ENCODE measurements around the gene ACSS2.
A peak's percentile ranks its signal among the peaks of the same experiment; 100 is the strongest.

ACSS2 gene

DNA sequence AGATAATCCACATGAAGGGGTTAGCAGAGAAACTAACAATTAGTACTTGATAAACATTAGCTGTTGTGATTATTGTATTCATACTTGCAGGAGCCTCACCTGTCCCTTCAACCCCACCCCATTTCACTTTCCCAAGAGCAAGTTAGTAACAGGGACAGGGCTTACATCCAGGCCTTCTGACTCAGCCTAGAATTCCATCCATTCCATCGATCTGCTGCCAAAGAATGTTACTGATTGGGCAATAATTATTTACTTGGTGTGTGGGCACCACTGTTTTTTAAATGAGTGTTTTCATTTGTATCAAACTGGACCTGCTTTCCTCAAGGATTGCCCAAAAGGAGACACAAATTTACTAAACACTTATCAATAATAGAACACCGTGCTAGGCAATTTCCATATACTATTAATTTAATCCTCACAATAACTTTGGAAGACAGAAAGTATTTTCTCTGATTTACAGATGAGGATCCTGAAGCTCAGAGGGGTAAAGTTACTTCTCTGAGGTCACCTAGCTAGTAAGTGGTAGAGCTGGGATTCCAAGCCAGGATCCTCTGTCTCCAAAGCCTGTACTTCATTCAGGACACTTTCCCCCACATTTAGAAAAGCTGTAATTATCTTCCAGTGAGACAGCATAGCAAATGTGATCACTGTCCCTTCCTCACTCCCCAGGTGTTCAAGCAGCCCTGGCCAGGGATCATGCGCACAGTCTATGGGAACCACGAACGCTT lies 46.4 kb downstream of the ACSS2 start:
- H3K4me3 ChIP-seq (ENCODE audit: low read depth, low read length) = no peak overlapping the region

GRCh38 chr20:34923414-34923813 lies 47.0 kb downstream of the ACSS2 start:
- TF ChIP-seq CTCF (IDR thresholded peaks at IDR 0.05; ENCODE audit: control insufficient read depth, extremely low read depth, insufficient read depth) = no peak
- no peak for DNase-seq (ENCODE audit: low read depth)
- no peak overlapping the region for H3K4me3 ChIP-seq (ENCODE audit: low read depth, low read length)

More for the DNA sequence above, 46.4 kb downstream of the ACSS2 start:
- TF ChIP-seq CTCF (IDR thresholded peaks at IDR 0.05; ENCODE audit: control insufficient read depth, extremely low read depth, insufficient read depth) = no peak
- peak; percentile 6 for DNase-seq (ENCODE audit: low read depth)

DNA sequence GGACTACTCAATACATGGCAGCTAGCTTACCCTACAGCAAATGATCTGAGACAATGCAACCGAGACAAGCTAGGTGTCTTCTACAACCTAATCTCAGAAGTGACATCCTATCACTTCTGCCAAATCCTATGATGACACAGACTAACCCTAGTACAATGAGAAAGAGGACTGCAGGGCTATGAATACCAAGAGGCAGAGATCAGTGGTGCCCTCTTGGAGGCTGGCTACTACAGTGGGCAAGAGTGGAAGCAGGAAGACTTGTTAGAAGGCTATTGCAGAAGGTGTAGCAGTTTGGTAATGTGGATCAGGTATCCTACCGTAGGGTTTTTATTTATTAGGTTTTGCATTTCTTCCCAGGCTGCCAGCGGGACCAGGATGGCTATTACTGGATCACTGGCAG lies 48.9 kb downstream of the ACSS2 start:
- TF ChIP-seq CTCF (IDR thresholded peaks at IDR 0.05; ENCODE audit: control insufficient read depth, extremely low read depth, insufficient read depth) = no peak
- DNase-seq (ENCODE audit: low read depth) = no peak

GRCh38 chr20:34925981-34926380 lies 49.6 kb downstream of the ACSS2 start:
- TF ChIP-seq CTCF (IDR thresholded peaks at IDR 0.05; ENCODE audit: control insufficient read depth, extremely low read depth, insufficient read depth) = no peak
- no peak for DNase-seq (ENCODE audit: low read depth)
- H3K4me3 ChIP-seq (ENCODE audit: low read depth, low read length) = no peak overlapping the region

More for the DNA sequence above, 48.9 kb downstream of the ACSS2 start:
- H3K4me3 ChIP-seq (ENCODE audit: low read depth, low read length) = no peak overlapping the region

DNA sequence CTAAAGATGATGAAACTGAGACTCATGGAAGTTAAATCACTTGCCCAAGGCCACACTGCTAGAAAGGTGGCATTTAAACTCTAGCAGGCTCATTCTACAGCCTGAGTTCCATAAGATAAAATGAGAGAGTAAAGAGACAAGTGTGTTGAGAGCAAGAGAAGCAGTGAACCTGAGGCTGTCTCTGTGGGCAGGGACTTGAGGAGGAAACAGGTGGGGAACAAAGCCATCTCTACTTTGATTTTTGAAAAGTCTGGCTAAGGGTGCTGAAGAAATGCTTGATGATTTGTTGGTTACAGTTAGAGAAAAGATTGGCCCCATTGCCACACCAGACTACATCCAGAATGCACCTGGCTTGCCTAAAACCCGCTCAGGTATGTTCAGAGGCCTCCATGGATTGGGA lies 50.2 kb downstream of the ACSS2 start:
- no peak for TF ChIP-seq CTCF (IDR thresholded peaks at IDR 0.05; ENCODE audit: control insufficient read depth, extremely low read depth, insufficient read depth)

DNA sequence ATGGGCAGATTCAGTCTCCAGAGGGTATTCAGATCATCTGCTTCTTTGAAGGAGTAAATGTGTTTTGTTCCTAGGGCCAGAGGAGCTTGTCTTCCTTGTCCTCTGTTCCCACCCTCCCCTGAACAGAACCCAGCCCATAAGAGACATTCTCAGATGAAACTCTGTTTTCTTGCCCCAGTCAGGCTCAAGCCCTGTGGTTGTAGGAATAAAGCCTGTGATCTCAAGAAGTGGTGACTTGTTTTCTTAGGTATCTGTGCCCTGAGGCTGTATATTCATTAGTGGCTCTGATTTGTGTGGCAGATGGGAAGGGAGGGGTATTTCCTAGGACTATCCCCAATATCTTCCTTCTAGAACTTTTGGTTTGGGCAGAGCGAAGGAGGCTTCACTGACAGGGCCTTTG lies 51.3 kb downstream of the ACSS2 start:
- H3K4me3 ChIP-seq (ENCODE audit: low read depth, low read length) = no peak overlapping the region
- no peak for TF ChIP-seq CTCF (IDR thresholded peaks at IDR 0.05; ENCODE audit: control insufficient read depth, extremely low read depth, insufficient read depth)
- no peak for DNase-seq (ENCODE audit: low read depth)

More for the DNA sequence above, 50.2 kb downstream of the ACSS2 start:
- no peak for DNase-seq (ENCODE audit: low read depth)
- no peak overlapping the region for H3K4me3 ChIP-seq (ENCODE audit: low read depth, low read length)

GRCh38 chr20:34928411-34928810 lies 52.0 kb downstream of the ACSS2 start:
- no peak for DNase-seq (ENCODE audit: low read depth)
- no peak for TF ChIP-seq CTCF (IDR thresholded peaks at IDR 0.05; ENCODE audit: control insufficient read depth, extremely low read depth, insufficient read depth)
- H3K4me3 ChIP-seq (ENCODE audit: low read depth, low read length) = no peak overlapping the region
